Right lobe of liver (tissue), 6 donors: Measurements from ENCODE around the gene FTH1. TPM values are rescaled to one million over a fixed set of nuclear protein-coding genes. Genes with fewer than 3 reads are reported as not detected.

Experiments used
- ATAC-seq, 4 donors: fragments of 200-7000 bp; cut with Tn5 transposase; one replicate each; pipeline ENCODE4 v1.9.1; 2020; ENCODE audit warnings: mild to moderate bottlenecking in 4 of 4, moderate library complexity in 4 of 4
- DNase-seq, 3 donors: peaks; one replicate each; pipeline ENCODE4 v3.0.0-alpha.2; 2020
- H3K27ac ChIP-seq, 3 donors: fragments of 200-600 bp; one replicate each; pipeline ENCODE4 v1.8.0; 2022
- H3K27me3 ChIP-seq, 2 donors: fragments of 200-600 bp; one replicate each; pipeline ENCODE4 v1.8.0; 2022
- H3K36me3 ChIP-seq, 4 donors: fragments of 200-600 bp; sonication (generic) in 1 of 4; one replicate each; pipeline versions ENCODE4 v1.5.1 to v1.8.0; 2017 to 2022; ENCODE audit warnings: control low read depth in 1 of 4
- H3K4me1 ChIP-seq, 4 donors: fragments of 200-600 bp; sonication (generic) in 1 of 4; one replicate each; pipeline versions ENCODE4 v1.5.1 to v1.8.0; 2017 to 2022; ENCODE audit warnings: control low read depth in 1 of 4
- H3K4me3 ChIP-seq, 3 donors: fragments of 200-600 bp; one replicate each; pipeline ENCODE4 v1.8.0; 2022
- H3K9me3 ChIP-seq, 4 donors: fragments of 200-600 bp; sonication (generic) in 1 of 4; one replicate each; pipeline versions ENCODE4 v1.5.1 to v1.8.0; 2017 to 2022; ENCODE audit warnings: control low read depth in 1 of 4
- POLR2A ChIP-seq: fragments of 450-650 bp; IDR thresholded peaks from one replicate; pipeline ENCODE4 v1.6.1; 2017; ENCODE audit warnings: antibody characterized with exemption, mild to moderate bottlenecking
- WGBS: methylation state at CpG from one replicate; pipeline ENCODE4 v1.1.6; 2018; ENCODE audit warnings: low coverage, low lambda C conversion rate; ENCODE audit not compliant: insufficient coverage; ENCODE audit errors: missing lambda C conversion rate; 5-methylcytosine and 5-hydroxymethylcytosine counted together
- intact Hi-C, 2 donors: fragments of 100-400 bp; cut with DNase I; formaldehyde crosslinking; loops; one replicate each; pipeline versions ENCODE4 v1.11.2 to v1.14.1; 2022
- total RNA-seq, 6 experiments: library from RNA; depleted of rRNA in 2 of 6; stranded (reverse); fragments of >200 nt in 2 of 6; fragmentation: NEBNext Ultra II Directional in 3 of 6; extraction: Animal tissue kit (Norgen Biotek cat#: 25700) in 3 of 6; gene quantifications; one replicate each; pipeline versions ENCODE4 v1.1.0 to v1.2.4, GENCODE V29; 2016 to 2023
- TF ChIP-seq, protein P1 (sequence below), 4 donors: fragments of 200-600 bp in 3 of 4; fragments of 450-650 bp in 1 of 4; IDR thresholded peaks; one replicate each; pipeline versions ENCODE4 v1.5.1 to v1.8.0; 2016 to 2022; ENCODE audit warnings: antibody characterized with exemption in 4 of 4, mild to moderate bottlenecking in 2 of 4
- donor health status: DM: no; HTN: yes; CAD: no.
- donor health status: DM: no; HTN: no; CAD: no.
- donor health status: DM: no; HTN: no; CAD: no.
- donor health status: DM: no; HTN: yes; CAD: no.
- donor health status: DM: no; HTN: yes; CAD: no.

Gene FTH1
- total RNA-seq, 6 experiments from 2014 or later = 1,131 to 2,981 (median 2,140) TPM

DNA sequence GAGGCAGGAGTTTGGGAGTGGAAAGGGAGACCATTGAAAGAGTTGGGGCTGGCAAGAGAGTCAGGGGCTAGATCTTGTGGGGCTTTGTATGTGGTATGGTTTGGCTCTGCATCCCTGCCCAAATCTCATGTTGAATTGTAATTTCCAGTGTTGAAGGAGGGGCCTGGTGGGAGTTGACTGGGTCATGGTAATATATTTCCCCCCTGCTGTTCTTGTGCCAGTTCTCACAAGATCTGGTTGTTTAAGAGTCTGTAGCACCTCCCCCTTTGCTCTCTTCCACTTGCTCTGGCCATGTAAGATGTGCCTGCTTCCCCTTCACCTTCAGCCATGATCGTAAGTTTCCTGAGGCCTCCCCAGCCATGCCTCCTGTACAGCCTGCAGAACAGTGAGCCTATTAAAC lies 39.9 kb downstream of the FTH1 start:
- DNase-seq (no peak), ATAC-seq (no peak)
- Histone ChIP-seq H3K4me3 (no peak overlapping the region), H3K9me3 (no peaks in the 10 kb centered on the region), H3K36me3 (no peaks in the 10 kb centered on the region), H3K27me3 (no peaks in the 10 kb centered on the region), H3K4me1 (no peaks in the 10 kb centered on the region), H3K27ac (no peak overlapping the region)
- intact Hi-C loops = no loop called here
- no peak for TF ChIP-seq POLR2A
- TF ChIP-seq, protein P1, sequence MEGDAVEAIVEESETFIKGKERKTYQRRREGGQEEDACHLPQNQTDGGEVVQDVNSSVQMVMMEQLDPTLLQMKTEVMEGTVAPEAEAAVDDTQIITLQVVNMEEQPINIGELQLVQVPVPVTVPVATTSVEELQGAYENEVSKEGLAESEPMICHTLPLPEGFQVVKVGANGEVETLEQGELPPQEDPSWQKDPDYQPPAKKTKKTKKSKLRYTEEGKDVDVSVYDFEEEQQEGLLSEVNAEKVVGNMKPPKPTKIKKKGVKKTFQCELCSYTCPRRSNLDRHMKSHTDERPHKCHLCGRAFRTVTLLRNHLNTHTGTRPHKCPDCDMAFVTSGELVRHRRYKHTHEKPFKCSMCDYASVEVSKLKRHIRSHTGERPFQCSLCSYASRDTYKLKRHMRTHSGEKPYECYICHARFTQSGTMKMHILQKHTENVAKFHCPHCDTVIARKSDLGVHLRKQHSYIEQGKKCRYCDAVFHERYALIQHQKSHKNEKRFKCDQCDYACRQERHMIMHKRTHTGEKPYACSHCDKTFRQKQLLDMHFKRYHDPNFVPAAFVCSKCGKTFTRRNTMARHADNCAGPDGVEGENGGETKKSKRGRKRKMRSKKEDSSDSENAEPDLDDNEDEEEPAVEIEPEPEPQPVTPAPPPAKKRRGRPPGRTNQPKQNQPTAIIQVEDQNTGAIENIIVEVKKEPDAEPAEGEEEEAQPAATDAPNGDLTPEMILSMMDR (IDR thresholded peaks at IDR 0.05) = no peak
- 71% methylated on average over 1 of the region's 1 CpG for WGBS

DNA sequence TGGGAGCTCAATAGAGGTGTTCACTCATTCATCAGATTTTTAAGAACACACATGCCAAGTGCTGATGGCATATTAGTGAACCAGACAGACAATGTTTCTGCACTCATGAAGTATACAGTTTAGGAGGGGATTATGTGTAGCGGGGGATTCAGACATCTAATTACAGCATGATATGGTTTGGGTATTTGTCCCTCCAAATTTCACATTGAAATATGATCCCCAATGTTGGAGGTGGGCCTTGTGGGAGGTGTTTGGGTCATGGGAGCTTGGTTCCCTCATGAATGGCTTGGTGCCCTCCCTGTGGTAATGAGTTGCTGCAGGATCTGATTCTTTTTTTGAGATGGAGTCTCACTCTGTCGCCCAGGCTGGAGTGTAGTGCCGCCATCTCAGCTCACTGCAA lies 41.2 kb downstream of the FTH1 start:
- ATAC-seq = no peak
- WGBS = 94% methylated on average over 2 of the region's 3 CpGs
- Histone ChIP-seq H3K27me3 (no peaks in the 10 kb centered on the region), H3K4me1 (no peaks in the 10 kb centered on the region), H3K9me3 (no peaks in the 10 kb centered on the region), H3K36me3 (no peaks in the 10 kb centered on the region), H3K27ac (no peak overlapping the region), H3K4me3 (no peak overlapping the region)
- intact Hi-C loops = no loop called here
- TF ChIP-seq, protein P1 (IDR thresholded peaks at IDR 0.05) = no peak
- no peak for TF ChIP-seq POLR2A
- no peak for DNase-seq

DNA sequence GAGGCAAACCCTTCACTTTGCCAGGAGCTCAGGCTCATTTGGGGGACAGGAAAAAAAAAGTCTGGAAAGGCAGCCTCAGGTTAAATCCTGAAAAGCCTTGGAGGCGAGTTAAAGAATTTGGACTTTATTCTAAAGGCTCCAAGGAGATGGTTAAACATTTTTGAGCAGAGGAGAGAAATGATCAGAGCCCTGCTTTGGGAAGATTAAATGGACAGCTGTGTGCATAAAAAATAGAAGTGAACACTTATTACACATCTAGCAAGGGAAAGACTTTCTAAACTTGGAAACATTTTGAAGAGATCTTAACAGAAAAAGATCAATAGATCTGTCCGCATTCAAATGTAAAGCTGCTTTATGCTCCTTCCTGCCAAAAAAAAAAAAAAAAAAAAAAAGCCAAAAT lies 41.7 kb downstream of the FTH1 start:
- no peaks in the 10 kb centered on the region for H3K9me3 ChIP-seq
- TF ChIP-seq, protein P1 (IDR thresholded peaks at IDR 0.05) = no peak
- TF ChIP-seq POLR2A = no peak
- no peak overlapping the region for H3K27ac ChIP-seq
- H3K27me3 ChIP-seq = no peaks in the 10 kb centered on the region
- no peaks in the 10 kb centered on the region for H3K4me1 ChIP-seq
- WGBS = 85% methylated on average over 2 of the region's 2 CpGs
- intact Hi-C loops = no loop called here
- no peaks in the 10 kb centered on the region for H3K36me3 ChIP-seq
- no peak for ATAC-seq
- H3K4me3 ChIP-seq = no peak overlapping the region
- no peak for DNase-seq

DNA sequence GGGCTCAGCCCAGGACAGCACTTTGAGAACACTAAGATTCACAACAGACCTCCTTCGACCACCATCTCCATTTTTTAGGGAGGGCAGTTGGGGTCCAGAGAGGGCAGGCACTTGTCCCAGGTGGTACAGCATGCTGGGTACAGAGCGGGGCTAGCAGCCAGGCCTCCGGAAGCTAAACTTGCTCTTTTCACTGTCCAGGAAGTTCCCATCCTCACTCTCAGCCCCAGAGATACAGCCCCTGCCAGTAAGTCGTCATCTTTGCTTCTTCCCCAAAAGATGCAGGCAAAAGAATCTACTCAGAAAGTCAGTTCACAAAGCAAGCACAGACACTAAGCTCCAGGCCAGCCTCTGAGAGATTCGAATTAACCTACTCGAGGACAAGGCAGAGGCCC lies 43.4 kb downstream of the FTH1 start:
- H3K27me3 ChIP-seq = no peaks in the 10 kb centered on the region
- H3K36me3 ChIP-seq = no peaks in the 10 kb centered on the region
- peak in 1 of 4 donors; percentile 9 for ATAC-seq
- H3K27ac ChIP-seq = peak overlapping the region; percentile 40 to 73 (median 61)
- no peak for DNase-seq
- no peak overlapping the region for H3K4me3 ChIP-seq
- intact Hi-C loops = no loop called here
- TF ChIP-seq, protein P1 (IDR thresholded peaks at IDR 0.05) = no peak
- no peak for TF ChIP-seq POLR2A
- no peaks in the 10 kb centered on the region for H3K4me1 ChIP-seq
- 60% methylated on average over 5 of the region's 6 CpGs for WGBS
- H3K9me3 ChIP-seq = no peaks in the 10 kb centered on the region
